Testis (tissue), 3 donors: ENCODE results near the gene MAP4K4. TPM values are rescaled to one million over a fixed set of nuclear protein-coding genes. Genes with fewer than 3 reads are reported as not detected.

ENCODE experiments used
- DNase-seq: peaks from one replicate; pipeline ENCODE4 v3.0.0-alpha.2; 2019
- H3K27ac ChIP-seq, 2 donors: fragments of 200-600 bp; sonication (generic); one replicate each; pipeline ENCODE4 v1.5.1; 2019
- H3K27me3 ChIP-seq: fragments of 200-600 bp; sonication (generic); one replicate; pipeline ENCODE4 v1.5.1; 2019
- H3K36me3 ChIP-seq: fragments of 200-600 bp; sonication (generic); one replicate; pipeline ENCODE4 v1.5.1; 2017; ENCODE audit warnings: low read depth; ENCODE audit errors: missing control alignments
- H3K4me1 ChIP-seq: fragments of 200-600 bp; sonication (generic); one replicate; pipeline ENCODE4 v1.5.1; 2019
- H3K4me3 ChIP-seq, 2 donors: fragments of 200-600 bp; sonication (generic); one replicate each; pipeline ENCODE4 v1.5.1; 2017 to 2019
- H3K9me3 ChIP-seq: fragments of 200-600 bp; sonication (generic); one replicate; pipeline ENCODE4 v1.5.1; 2017
- CTCF ChIP-seq, 3 experiments: fragments of 450-650 bp in 2 of 3; fragments of 200-600 bp in 1 of 3; sonication (generic) in 1 of 3; IDR thresholded peaks; one replicate each; pipeline ENCODE4 v1.5.1; 2016 to 2019; ENCODE audit warnings: antibody characterized with exemption in 3 of 3, mild to moderate bottlenecking in 2 of 3, moderate library complexity in 1 of 3
- POLR2A ChIP-seq: fragments of 450-650 bp; IDR thresholded peaks from one replicate; pipeline ENCODE4 v1.6.1; 2017; ENCODE audit warnings: antibody characterized with exemption, mild to moderate bottlenecking, moderate library complexity
- WGBS, 2 donors: methylation state at CpG; one replicate each; pipeline ENCODE4 v1.1.5; 2018; 5-methylcytosine and 5-hydroxymethylcytosine counted together
- intact Hi-C: fragments of 100-400 bp; cut with DNase I; formaldehyde crosslinking; loops from one replicate; pipeline ENCODE4 v1.15.1; 2023; ENCODE audit warnings: low total_unique reads
- polyA plus RNA-seq: library from polyadenylated mRNA; stranded (reverse); fragments of 350-450 nt; fragmentation: Illumina TruSeq; extraction: RNeasy Lipid Tissue Mini Kit (QIAGEN cat#74804); gene quantifications from one replicate; pipeline ENCODE4 v1.2.3, GENCODE V29; 2014; ENCODE audit warnings: low read depth, low replicate concordance; ENCODE audit not compliant: insufficient read depth
- total RNA-seq, 2 donors: library from RNA; depleted of rRNA; stranded (reverse); fragments of >200 nt; gene quantifications; one replicate each; pipeline ENCODE4 v1.2.3, GENCODE V29; 2016

MAP4K4 gene
- total and polyA plus RNA-seq, 3 donors from 2014 or later = 88.2 to 194 (median 174) TPM

GRCh38 chr2:101779656-101780055 lies 82.1 kb downstream of the MAP4K4 start:
- no peak overlapping the region for H3K27ac ChIP-seq
- TF ChIP-seq POLR2A (no peak), CTCF (IDR thresholded peaks at IDR 0.05) (no peak)
- DNase-seq = no peak
- peaks cover 7% of the 10 kb centered on the region for H3K4me1 ChIP-seq
- H3K36me3 ChIP-seq = no peaks in the 10 kb centered on the region
- no peaks in the 10 kb centered on the region for H3K27me3 ChIP-seq
- intact Hi-C loops = no loop called here
- no peaks in the 10 kb centered on the region for H3K9me3 ChIP-seq
- no peak overlapping the region for H3K4me3 ChIP-seq
- 86 to 90% methylated on average over 3 of the region's 3 CpGs for WGBS, 2 donors

GRCh38 chr2:101781326-101781725 lies 83.8 kb downstream of the MAP4K4 start:
- Histone ChIP-seq H3K4me1 (peaks cover 7% of the 10 kb centered on the region), H3K36me3 (no peaks in the 10 kb centered on the region), H3K27me3 (no peaks in the 10 kb centered on the region), H3K9me3 (no peaks in the 10 kb centered on the region), H3K27ac (no peak overlapping the region), H3K4me3 (no peak overlapping the region)
- TF ChIP-seq CTCF (IDR thresholded peaks at IDR 0.05) (no peak), POLR2A (no peak)
- DNase-seq = no peak
- 67 to 75% methylated on average over 4 of the region's 4 CpGs for WGBS, 2 donors
- intact Hi-C loops = no loop called here

- TF ChIP-seq CTCF (IDR thresholded peaks at IDR 0.05) (no peak), POLR2A (no peak)
- intact Hi-C loops = no loop called here
- DNase-seq = no peak
- Histone ChIP-seq H3K27me3 (no peaks in the 10 kb centered on the region), H3K36me3 (no peaks in the 10 kb centered on the region), H3K4me1 (peaks cover 7% of the 10 kb centered on the region), H3K27ac (no peak overlapping the region), H3K9me3 (no peaks in the 10 kb centered on the region), H3K4me3 (no peak overlapping the region)
- 88 to 89% methylated on average over 6 of the region's 6 CpGs for WGBS, 2 donors
Measured at GRCh38 chr2:101781791-101782426, 84.4 kb downstream of the MAP4K4 start.

GRCh38 chr2:101782427-101782792 lies 84.9 kb downstream of the MAP4K4 start:
- H3K4me1 ChIP-seq = peaks cover 7% of the 10 kb centered on the region
- no peak overlapping the region for H3K4me3 ChIP-seq

More at GRCh38 chr2:101782427-101782792, 84.9 kb downstream of the MAP4K4 start:
- H3K27ac ChIP-seq = no peak overlapping the region
- intact Hi-C loops = no loop called here
- no peak for TF ChIP-seq CTCF (IDR thresholded peaks at IDR 0.05)
- no peak for TF ChIP-seq POLR2A
- H3K27me3 ChIP-seq = no peaks in the 10 kb centered on the region
- WGBS, 2 donors = 67 to 76% methylated on average over 5 of the region's 5 CpGs
- H3K9me3 ChIP-seq = no peaks in the 10 kb centered on the region
- no peaks in the 10 kb centered on the region for H3K36me3 ChIP-seq
- no peak for DNase-seq
